Lung (tissue), 12 donors: ENCODE data around the gene ABHD16B. TPM values are rescaled to one million over a fixed set of nuclear protein-coding genes. Genes with fewer than 3 reads are reported as not detected.
"Not testable (repeated sequence)": the region's sequence is repeated elsewhere in the genome, so short reads cannot be mapped to it uniquely, and the experiment has no call there.

Experiments
- ATAC-seq: fragments of 200-7000 bp; cut with Tn5 transposase; one replicate; pipeline ENCODE4 v1.9.1; 2020; ENCODE audit warnings: moderate number of reproducible peaks; ENCODE audit not compliant: insufficient read depth, low FRiP score
- DNase-seq, 3 donors: peaks; one replicate each; pipeline ENCODE4 v3.0.0-alpha.2; 2013 to 2017
- H3K27ac ChIP-seq, 2 donors: one replicate each; pipeline ENCODE4 v1.5.1; 2013; ENCODE audit warnings: mild to moderate bottlenecking in 2 of 2, moderate library complexity in 2 of 2, control low read depth in 1 of 2, inconsistent platforms in 1 of 2, low read depth in 1 of 2, low read length in 1 of 2
- H3K27me3 ChIP-seq, 3 donors: one replicate each; pipeline ENCODE4 v1.5.1; 2013; ENCODE audit warnings: low read length in 2 of 3; ENCODE audit not compliant: control insufficient read depth in 3 of 3, insufficient read depth in 3 of 3
- H3K36me3 ChIP-seq, 4 donors: one replicate each; pipeline ENCODE4 v1.5.1; 2013; ENCODE audit warnings: low read length in 4 of 4, mild to moderate bottlenecking in 1 of 4, moderate library complexity in 1 of 4; ENCODE audit not compliant: control insufficient read depth in 4 of 4, insufficient read depth in 4 of 4
- H3K4me1 ChIP-seq, 5 donors: one replicate each; pipeline ENCODE4 v1.5.1; 2013; ENCODE audit warnings: low read length in 5 of 5, mild to moderate bottlenecking in 2 of 5, moderate library complexity in 1 of 5; ENCODE audit not compliant: control insufficient read depth in 5 of 5, insufficient read depth in 5 of 5
- H3K4me3 ChIP-seq: one replicate; pipeline ENCODE4 v1.5.1; 2013; ENCODE audit warnings: mild to moderate bottlenecking, control low read depth, moderate library complexity
- H3K9ac ChIP-seq, 2 donors: one replicate each; pipeline ENCODE4 v1.5.1; 2013; ENCODE audit warnings: low read length in 2 of 2, control low read depth in 1 of 2; ENCODE audit not compliant: insufficient read depth in 1 of 2
- H3K9me3 ChIP-seq, 4 donors: one replicate each; pipeline ENCODE4 v1.5.1; 2013; ENCODE audit warnings: low read length in 3 of 4, mild to moderate bottlenecking in 1 of 4, moderate library complexity in 1 of 4; ENCODE audit not compliant: control insufficient read depth in 4 of 4, insufficient read depth in 3 of 4
- CTCF ChIP-seq: IDR thresholded peaks from 2 replicates; pipeline ENCODE4 v1.5.1; 2012; ENCODE audit warnings: mild to moderate bottlenecking; ENCODE audit errors: control extremely low read depth, extremely low read depth
- WGBS, 2 donors: extraction: QIAGEN DNeasy Blood & Tissue Kit; methylation state at CpG; one replicate each; pipeline ENCODE4 v1.1.7; 2013; 5-methylcytosine and 5-hydroxymethylcytosine counted together
- polyA plus RNA-seq, 2 donors: library from polyadenylated mRNA; stranded (reverse); fragments of 200-250 nt; gene quantifications; one replicate each; pipeline ENCODE4 v1.2.1, GENCODE V29; 2013
- total RNA-seq, 2 donors: library from RNA; depleted of rRNA in 1 of 2; stranded (reverse); fragments of >200 nt in 1 of 2; gene quantifications; one replicate each; pipeline ENCODE4 v1.2.1, GENCODE V29; 2014 to 2021
- donor health status: control.
- donor health status: control.
- donor health status: Bipolar disorder and iron deficiency.
- donor health status: healthy.
- donor health status: DM: yes; HTN: yes; CAD: no.

The ABHD16B gene
- total and polyA plus RNA-seq, 4 donors = 0.89 to 1.5 TPM; not detected in 2

GRCh38 chr20:63848003-63848911, 13.0 kb upstream of the ABHD16B start:
- H3K27ac ChIP-seq = peak overlapping the region; percentile 79
- H3K36me3 ChIP-seq = no peaks in the 10 kb centered on the region
- H3K27me3 ChIP-seq = no peaks in the 10 kb centered on the region
- peaks cover 0 to 1% (median 0%) of the 10 kb centered on the region in 4 donors for H3K9me3 ChIP-seq
- WGBS, 2 donors = 49 to 67% methylated on average over 28 of the region's 28 CpGs
- ATAC-seq (no peak), DNase-seq (no peak)
- no peak for TF ChIP-seq CTCF
- peaks cover 0 to 26% (median 23%) of the 10 kb centered on the region in 5 donors for H3K4me1 ChIP-seq
- H3K9ac ChIP-seq = no peak overlapping the region
- H3K4me3 ChIP-seq = no peak overlapping the region

GRCh38 chr20:63850689-63851547, 10.4 kb upstream of the ABHD16B start:
- peaks cover 7 to 46% (median 33%) of the 10 kb centered on the region in 5 donors for H3K4me1 ChIP-seq
- H3K27ac ChIP-seq = no peak overlapping the region
- H3K27me3 ChIP-seq = peaks cover 0 to 2% (median 0%) of the 10 kb centered on the region in 3 donors
- H3K36me3 ChIP-seq = no peaks in the 10 kb centered on the region
- ATAC-seq (no peak), DNase-seq (no peak)
- 73 to 78% methylated on average over 27 of the region's 27 CpGs for WGBS, 2 donors
- peaks cover 0 to 1% (median 0%) of the 10 kb centered on the region in 4 donors for H3K9me3 ChIP-seq
- H3K9ac ChIP-seq = no peak overlapping the region
- no peak for TF ChIP-seq CTCF
- no peak overlapping the region for H3K4me3 ChIP-seq

GRCh38 chr20:63851548-63851943, 9.8 kb upstream of the ABHD16B start:
- WGBS, 2 donors = 90 to 95% methylated on average over 14 of the region's 14 CpGs
- H3K4me1 ChIP-seq = peaks cover 7 to 44% (median 27%) of the 10 kb centered on the region in 5 donors
- DNase-seq, H3K9me3 ChIP-seq, H3K9ac ChIP-seq, H3K36me3 ChIP-seq, H3K27ac ChIP-seq, ATAC-seq, H3K4me3 ChIP-seq, H3K27me3 ChIP-seq: not testable (repeated sequence)

- H3K27me3 ChIP-seq, H3K4me3 ChIP-seq, H3K9ac ChIP-seq, H3K9me3 ChIP-seq, ATAC-seq, H3K36me3 ChIP-seq, DNase-seq: not testable (repeated sequence)
- WGBS, 2 donors = 54 to 59% methylated on average over 4 of the region's 4 CpGs
- Histone ChIP-seq H3K4me1 (peaks cover 7 to 49% (median 31%) of the 10 kb centered on the region in 5 donors), H3K27ac (peak overlapping the region in 1 of 2 donors; percentile 82)
Measured at GRCh38 chr20:63853733-63854068, 7.6 kb upstream of the ABHD16B start.
